Upper lobe of left lung (tissue), 6 donors: ENCODE measurements around the gene MEGF6. TPM values are rescaled to one million over a fixed set of nuclear protein-coding genes. Genes with fewer than 3 reads are reported as not detected.

Experiments
- ATAC-seq, 2 donors: fragments of 200-7000 bp; cut with Tn5 transposase; one replicate each; pipeline ENCODE4 v1.9.1; 2022; ENCODE audit warnings: mild to moderate bottlenecking in 2 of 2, moderate library complexity in 2 of 2; ENCODE audit not compliant: low FRiP score in 2 of 2
- DNase-seq, 2 donors: peaks; one replicate each; pipeline ENCODE4 v3.0.0-alpha.2; 2019 to 2020
- H3K27ac ChIP-seq, 4 donors: fragments of 200-600 bp; sonication (generic); one replicate each; pipeline ENCODE4 v1.5.1; 2016 to 2019
- H3K27me3 ChIP-seq, 4 donors: fragments of 200-600 bp; sonication (generic); one replicate each; pipeline ENCODE4 v1.5.1; 2017 to 2019
- H3K36me3 ChIP-seq, 4 donors: fragments of 200-600 bp; sonication (generic); one replicate each; pipeline ENCODE4 v1.5.1; 2016 to 2019
- H3K4me1 ChIP-seq, 4 donors: fragments of 200-600 bp; sonication (generic); one replicate each; pipeline ENCODE4 v1.5.1; 2018 to 2019
- H3K4me3 ChIP-seq, 4 donors: fragments of 200-600 bp; sonication (generic); one replicate each; pipeline ENCODE4 v1.5.1; 2017 to 2019; ENCODE audit warnings: mild to moderate bottlenecking in 2 of 4, moderate library complexity in 1 of 4
- H3K9me3 ChIP-seq, 4 donors: fragments of 200-600 bp; sonication (generic); one replicate each; pipeline ENCODE4 v1.5.1; 2018 to 2019
- EP300 ChIP-seq, 4 donors: sonication (generic); formaldehyde crosslinking; IDR thresholded peaks; one replicate each; pipeline ENCODE4 v1.5.1; 2017; ENCODE audit warnings: antibody characterized with exemption in 4 of 4, control low read depth in 2 of 4
- POLR2A ChIP-seq, 4 donors: fragments of 450-650 bp; IDR thresholded peaks; one replicate each; pipeline ENCODE4 v1.5.1; 2016 to 2017; ENCODE audit warnings: antibody characterized with exemption in 4 of 4, mild to moderate bottlenecking in 2 of 4
- POLR2AphosphoS5 ChIP-seq, 2 donors: sonication (generic); formaldehyde crosslinking; IDR thresholded peaks; one replicate each; pipeline ENCODE4 v1.5.1; 2017; ENCODE audit warnings: antibody characterized with exemption in 2 of 2
- WGBS, 2 donors: methylation state at CpG; one replicate each; pipeline ENCODE4 v1.1.5; 2017 to 2018; 5-methylcytosine and 5-hydroxymethylcytosine counted together
- total RNA-seq, 6 donors: library from RNA; depleted of rRNA in 4 of 6; stranded (reverse); fragments of >200 nt in 4 of 6; gene quantifications; one replicate each; pipeline versions ENCODE4 v1.1.0 to v1.2.1, GENCODE V29; 2016 to 2021
- TF ChIP-seq, protein P1 (sequence below), 6 experiments: fragments of 450-650 bp in 4 of 6; fragments of 200-600 bp in 2 of 6; sonication (generic) in 2 of 6; IDR thresholded peaks; one replicate each; pipeline ENCODE4 v1.5.1; 2016 to 2019; ENCODE audit warnings: antibody characterized with exemption in 6 of 6
- donor health status: DM: no; HTN: no; CAD: no; lungs with moderate emphysema.
- donor health status: DM: no; HTN: yes; CAD: no; lungs with severe emphysema.

The MEGF6 gene
- total RNA-seq, 6 donors from 2014 or later, result 23.8 to 128 (median 83.5) TPM

DNA sequence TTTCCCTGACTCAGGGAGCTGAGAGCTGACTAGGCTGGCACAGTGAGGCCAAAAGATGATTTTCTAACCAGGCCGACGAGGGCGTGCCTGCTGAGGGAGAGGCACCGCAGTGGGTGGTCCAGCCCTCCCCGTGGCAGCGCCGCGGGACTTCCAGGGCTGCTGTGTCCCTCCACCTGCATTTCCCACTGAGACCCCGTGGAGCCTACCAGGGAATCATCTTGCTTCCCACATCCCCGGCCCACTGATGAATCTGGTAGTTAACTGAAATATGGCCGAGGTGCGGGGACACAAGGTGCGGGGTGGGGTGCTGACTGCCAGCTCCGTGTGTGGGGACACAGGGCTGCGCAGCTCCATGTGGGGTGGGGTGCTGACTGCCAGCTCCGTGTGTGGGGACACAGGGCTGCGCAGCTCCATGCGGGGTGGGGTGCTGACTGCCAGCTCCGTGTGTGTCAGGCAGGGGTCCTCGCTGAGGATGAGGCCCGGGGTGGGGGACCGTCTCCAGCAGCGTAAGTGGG is 28.1 kb upstream of the MEGF6 start:
- H3K4me1 ChIP-seq, result no peaks in the 10 kb centered on the region
- ATAC-seq (peak; percentile 11 to 23), DNase-seq (peak in 1 of 2 donors; percentile 61)
- H3K9me3 ChIP-seq, result no peaks in the 10 kb centered on the region
- no peak overlapping the region for H3K27ac ChIP-seq
- WGBS, 2 donors, result 86 to 93% methylated on average over 11 to 23 of the region's 23 CpGs
- H3K27me3 ChIP-seq, result no peaks in the 10 kb centered on the region
- no peak for TF ChIP-seq POLR2A (IDR thresholded peaks at IDR 0.05)
- H3K4me3 ChIP-seq, result no peak overlapping the region
- peaks cover 13 to 75% (median 53%) of the 10 kb centered on the region in 4 donors for H3K36me3 ChIP-seq

DNA sequence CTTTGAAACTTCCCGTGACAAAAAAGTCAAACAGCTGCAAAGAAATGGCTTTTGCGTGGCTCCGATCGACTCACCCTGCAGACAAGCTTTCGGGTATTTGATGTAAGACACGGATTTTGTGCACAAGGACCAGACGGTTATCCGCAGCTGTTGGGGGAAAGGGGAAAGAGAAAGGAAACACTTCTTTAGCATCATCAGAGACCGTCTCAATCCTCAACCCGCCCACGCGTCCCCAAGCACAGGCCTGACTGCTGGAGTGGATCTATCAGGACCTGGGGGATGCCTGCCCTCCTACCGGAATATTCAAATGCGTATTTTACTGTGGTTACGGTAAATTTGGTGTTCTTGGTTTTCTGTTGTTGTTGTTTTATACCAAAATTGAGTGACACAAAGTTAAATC is 27.4 kb upstream of the MEGF6 start:
- 93 to 97% methylated on average over 15 of the region's 15 CpGs for WGBS, 2 donors
- ATAC-seq, result no peak
- DNase-seq, result no peak
- H3K27me3 ChIP-seq, result no peaks in the 10 kb centered on the region
- no peaks in the 10 kb centered on the region for H3K4me1 ChIP-seq
- no peaks in the 10 kb centered on the region for H3K9me3 ChIP-seq
- no peak overlapping the region for H3K27ac ChIP-seq
- H3K36me3 ChIP-seq, result peaks cover 13 to 81% (median 58%) of the 10 kb centered on the region in 4 donors
- H3K4me3 ChIP-seq, result no peak overlapping the region
- no peak for TF ChIP-seq POLR2AphosphoS5 (IDR thresholded peaks at IDR 0.05)

DNA sequence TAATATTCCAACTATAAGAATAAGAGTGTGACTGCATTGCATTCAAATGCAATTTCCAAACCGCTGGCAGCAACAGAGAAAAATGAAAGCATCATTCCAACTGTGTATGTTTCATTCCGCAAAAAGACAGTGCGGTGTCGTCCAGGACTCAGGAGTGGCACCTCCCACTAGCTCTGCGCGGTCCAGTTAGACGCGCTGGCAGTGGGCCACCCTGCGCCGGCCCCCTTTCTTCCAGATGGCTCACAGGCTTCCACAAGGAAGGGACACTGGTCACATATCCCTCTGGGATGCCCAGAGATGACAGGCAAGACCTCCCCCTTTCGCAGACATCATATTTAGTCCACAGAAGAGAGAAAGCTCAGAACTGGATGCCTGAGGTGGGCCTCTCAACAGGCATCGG is 26.7 kb upstream of the MEGF6 start:
- Histone ChIP-seq H3K27ac (no peak overlapping the region), H3K9me3 (no peaks in the 10 kb centered on the region), H3K4me3 (no peak overlapping the region), H3K27me3 (no peaks in the 10 kb centered on the region), H3K36me3 (peaks cover 13 to 83% (median 59%) of the 10 kb centered on the region in 4 donors), H3K4me1 (no peaks in the 10 kb centered on the region)
- peak in 1 of 2 donors; percentile 66 for DNase-seq
- WGBS, 2 donors, result 92 to 98% methylated on average over 8 to 12 of the region's 12 CpGs
- TF ChIP-seq POLR2AphosphoS5 (IDR thresholded peaks at IDR 0.05) (no peak), EP300 (IDR thresholded peaks at IDR 0.05) (no peak), POLR2A (IDR thresholded peaks at IDR 0.05) (no peak)
- TF ChIP-seq, protein P1, sequence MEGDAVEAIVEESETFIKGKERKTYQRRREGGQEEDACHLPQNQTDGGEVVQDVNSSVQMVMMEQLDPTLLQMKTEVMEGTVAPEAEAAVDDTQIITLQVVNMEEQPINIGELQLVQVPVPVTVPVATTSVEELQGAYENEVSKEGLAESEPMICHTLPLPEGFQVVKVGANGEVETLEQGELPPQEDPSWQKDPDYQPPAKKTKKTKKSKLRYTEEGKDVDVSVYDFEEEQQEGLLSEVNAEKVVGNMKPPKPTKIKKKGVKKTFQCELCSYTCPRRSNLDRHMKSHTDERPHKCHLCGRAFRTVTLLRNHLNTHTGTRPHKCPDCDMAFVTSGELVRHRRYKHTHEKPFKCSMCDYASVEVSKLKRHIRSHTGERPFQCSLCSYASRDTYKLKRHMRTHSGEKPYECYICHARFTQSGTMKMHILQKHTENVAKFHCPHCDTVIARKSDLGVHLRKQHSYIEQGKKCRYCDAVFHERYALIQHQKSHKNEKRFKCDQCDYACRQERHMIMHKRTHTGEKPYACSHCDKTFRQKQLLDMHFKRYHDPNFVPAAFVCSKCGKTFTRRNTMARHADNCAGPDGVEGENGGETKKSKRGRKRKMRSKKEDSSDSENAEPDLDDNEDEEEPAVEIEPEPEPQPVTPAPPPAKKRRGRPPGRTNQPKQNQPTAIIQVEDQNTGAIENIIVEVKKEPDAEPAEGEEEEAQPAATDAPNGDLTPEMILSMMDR (IDR thresholded peaks at IDR 0.05), result no peak
- ATAC-seq, result no peak

DNA sequence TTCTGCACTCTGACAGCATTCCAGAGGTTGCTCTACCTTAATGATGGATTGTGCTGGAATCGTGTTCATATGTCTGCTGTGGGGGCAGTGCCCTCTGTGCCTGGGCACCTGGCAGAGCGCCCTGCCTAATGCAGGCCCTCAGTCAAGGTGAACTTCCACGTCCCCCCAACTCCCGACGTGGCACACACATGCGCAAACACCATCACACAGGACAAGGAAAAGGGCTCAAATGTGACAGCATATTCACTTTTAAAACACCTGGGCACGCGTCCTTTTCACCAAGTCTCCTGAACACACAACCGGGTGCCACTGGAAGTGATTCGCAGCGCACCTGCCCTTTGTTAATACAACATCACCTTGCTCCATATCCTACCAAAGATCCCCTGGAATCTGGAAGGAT is 25.2 kb upstream of the MEGF6 start:
- DNase-seq (no peak), ATAC-seq (no peak)
- H3K9me3 ChIP-seq, result no peaks in the 10 kb centered on the region
- H3K4me3 ChIP-seq, result no peak overlapping the region
- TF ChIP-seq EP300 (IDR thresholded peaks at IDR 0.05) (no peak), POLR2A (IDR thresholded peaks at IDR 0.05) (no peak), POLR2AphosphoS5 (IDR thresholded peaks at IDR 0.05) (no peak)
- TF ChIP-seq, protein P1 (IDR thresholded peaks at IDR 0.05), result no peak
- H3K27me3 ChIP-seq, result no peaks in the 10 kb centered on the region
- H3K27ac ChIP-seq, result no peak overlapping the region
- H3K4me1 ChIP-seq, result no peaks in the 10 kb centered on the region
- WGBS, 2 donors, result 97 to 98% methylated on average over 11 of the region's 11 CpGs
- H3K36me3 ChIP-seq, result peaks cover 20 to 93% (median 68%) of the 10 kb centered on the region in 4 donors

DNA sequence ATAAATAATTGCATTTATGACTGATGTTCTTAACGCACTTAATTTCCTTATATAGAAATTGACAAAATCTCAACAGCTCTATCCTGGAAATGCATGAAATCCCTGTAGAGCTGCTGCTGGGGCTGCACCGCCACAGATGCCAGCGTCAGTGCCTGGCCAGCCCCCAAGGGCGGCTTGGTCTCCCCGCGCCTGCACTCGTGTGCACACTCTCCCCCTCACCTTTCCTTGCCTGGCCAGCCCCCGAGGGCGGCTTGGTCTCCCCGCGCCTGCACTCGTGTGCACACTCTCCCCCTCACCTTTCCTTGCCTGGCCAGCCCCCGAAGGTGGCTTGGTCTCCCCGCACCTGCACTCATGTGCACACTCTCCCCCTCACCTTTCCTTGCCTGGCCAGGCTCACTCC is 24.8 kb upstream of the MEGF6 start:
- H3K27me3 ChIP-seq, result no peaks in the 10 kb centered on the region
- H3K36me3 ChIP-seq, result peaks cover 20 to 94% (median 69%) of the 10 kb centered on the region in 4 donors
- H3K4me1 ChIP-seq, result no peaks in the 10 kb centered on the region
- no peaks in the 10 kb centered on the region for H3K9me3 ChIP-seq
- ATAC-seq (no peak), DNase-seq (peak in 1 of 2 donors; percentile 56)
- H3K4me3 ChIP-seq, result no peak overlapping the region
- WGBS, 2 donors, result 93 to 96% methylated on average over 13 to 14 of the region's 14 CpGs
- no peak overlapping the region for H3K27ac ChIP-seq
- TF ChIP-seq, protein P1 (IDR thresholded peaks at IDR 0.05), result no peak
- no peak for TF ChIP-seq POLR2A (IDR thresholded peaks at IDR 0.05)

DNA sequence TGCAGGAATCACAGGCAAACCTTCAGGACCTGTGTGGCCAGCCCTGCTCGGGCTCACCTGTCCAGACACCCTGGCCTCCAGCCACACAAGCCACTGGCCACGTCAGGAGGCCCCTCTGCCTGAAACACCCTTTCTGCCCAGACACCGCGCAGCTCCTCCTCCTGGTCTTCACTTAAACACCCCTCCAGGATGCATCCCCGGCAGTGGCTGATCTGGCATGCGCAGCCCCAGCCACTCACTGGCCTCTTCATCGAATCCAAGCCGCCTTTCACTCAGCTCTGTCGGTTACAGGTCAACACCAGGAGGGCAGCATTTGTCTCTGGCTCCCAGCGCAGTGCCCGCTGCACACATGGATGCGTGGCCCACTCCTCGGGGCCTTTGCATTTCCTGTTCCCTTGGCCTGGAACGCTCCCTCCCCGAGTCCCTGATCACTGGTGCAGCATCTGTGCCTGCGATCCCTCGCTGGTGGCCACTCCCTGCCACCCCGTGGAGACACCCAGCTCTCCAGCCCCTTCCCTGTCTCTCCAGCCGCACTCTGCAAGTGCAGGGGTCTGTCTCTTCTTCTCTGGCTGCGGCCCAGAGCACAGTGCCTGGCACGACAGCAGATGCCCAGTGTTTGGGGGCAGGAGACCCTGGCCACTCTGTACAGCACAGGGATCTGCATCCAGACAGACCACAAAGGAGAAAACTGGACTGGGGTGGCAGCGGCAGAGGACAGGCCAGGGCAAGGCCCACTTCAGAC is 22.9 kb upstream of the MEGF6 start:
- TF ChIP-seq EP300 (IDR thresholded peaks at IDR 0.05) (no peak), POLR2AphosphoS5 (IDR thresholded peaks at IDR 0.05) (no peak), POLR2A (IDR thresholded peaks at IDR 0.05) (no peak)
- TF ChIP-seq, protein P1 (IDR thresholded peaks at IDR 0.05), result no peak
- Histone ChIP-seq H3K27me3 (no peaks in the 10 kb centered on the region), H3K4me3 (no peak overlapping the region), H3K36me3 (peaks cover 20 to 96% (median 75%) of the 10 kb centered on the region in 4 donors), H3K9me3 (no peaks in the 10 kb centered on the region), H3K27ac (no peak overlapping the region), H3K4me1 (peaks cover 0 to 3% (median 0%) of the 10 kb centered on the region in 4 donors)
- DNase-seq (peak in 1 of 2 donors; percentile 46), ATAC-seq (no peak)
- 95 to 98% methylated on average over 22 of the region's 22 CpGs for WGBS, 2 donors
